ENCODE measurements around the gene FN1.

The FN1 gene

GRCh38 chr2:215418064-215418963, 17.6 kb downstream of the FN1 start:
- H3K18ac ChIP-seq (ENCODE audit: low read length) = no peak overlapping the region
- peaks cover 0 to 1% of the 10 kb centered on the region in 2 donors for H3K9me3 ChIP-seq (replicated peaks in 1 of 2; ENCODE audit: control insufficient read depth in 2 of 2, insufficient read depth in 1 of 2, low read depth in 1 of 2, low read length in 2 of 2)
- no peak overlapping the region for H3K27ac ChIP-seq (replicated peaks; ENCODE audit: low read length)
- H2BK5ac ChIP-seq (ENCODE audit: low read length) = no peak overlapping the region
- H2BK15ac ChIP-seq (ENCODE audit: low read length) = no peak overlapping the region
- WGBS, 2 donors (ENCODE audit: extremely low coverage in 2 of 2, insufficient read length in 2 of 2, insufficient replicate concordance in 1 of 2) = no CpG with 5 or more reads among the region's 3 CpGs
- no peak overlapping the region for H3K14ac ChIP-seq (ENCODE audit: low read length)
- no peak overlapping the region for H4K8ac ChIP-seq (ENCODE audit: low read depth, low read length)
- H3K4ac ChIP-seq (ENCODE audit: low read length) = no peak overlapping the region
- H2BK12ac ChIP-seq (ENCODE audit: low read length) = no peak overlapping the region
- H4K91ac ChIP-seq (ENCODE audit: low read depth, low read length, poor library complexity) = no peak overlapping the region
- DNase-seq (ENCODE audit: low spot score) = no peak
- H3K9ac ChIP-seq (ENCODE audit: low read depth, low read length, poor library complexity) = no peak overlapping the region
- H2BK120ac ChIP-seq (ENCODE audit: low read depth, low read length) = no peak overlapping the region
- no peaks in the 10 kb centered on the region for H3K27me3 ChIP-seq (ENCODE audit: control insufficient read depth in 3 of 3, insufficient read depth in 3 of 3, low read depth in 1 of 3, low read length in 3 of 3)
- no peaks in the 10 kb centered on the region for H3K79me1 ChIP-seq (ENCODE audit: low read depth, low read length)
- peaks cover 18 to 79% of the 10 kb centered on the region in 2 donors for H3K36me3 ChIP-seq (replicated peaks in 1 of 2; ENCODE audit: control insufficient read depth in 2 of 2, insufficient read depth in 2 of 2, low read length in 2 of 2)
- no peak overlapping the region for H3K4me2 ChIP-seq (ENCODE audit: insufficient read depth, low read length, poor library complexity, severe bottlenecking)
- no peak overlapping the region for H3K23ac ChIP-seq (ENCODE audit: low read depth, low read length, poor library complexity)
- H3K4me3 ChIP-seq (ENCODE audit: low read length in 2 of 2) = no peak overlapping the region
- no peak overlapping the region for H2AK5ac ChIP-seq (ENCODE audit: low read depth, low read length)
- H3K4me1 ChIP-seq (ENCODE audit: control insufficient read depth in 2 of 2, insufficient read depth in 1 of 2, low read depth in 1 of 2, low read length in 2 of 2) = no peaks in the 10 kb centered on the region
- H2AFZ ChIP-seq (ENCODE audit: low read length) = no peak overlapping the region

GRCh38 chr2:215417400-215417951, 18.4 kb downstream of the FN1 start:
- H2AFZ ChIP-seq (ENCODE audit: low read length) = no peak overlapping the region
- no peak overlapping the region for H4K91ac ChIP-seq (ENCODE audit: low read depth, low read length, poor library complexity)
- no peak overlapping the region for H3K4me3 ChIP-seq (ENCODE audit: low read length in 2 of 2)
- peaks cover 15 to 78% of the 10 kb centered on the region in 2 donors for H3K36me3 ChIP-seq (replicated peaks in 1 of 2; ENCODE audit: control insufficient read depth in 2 of 2, insufficient read depth in 2 of 2, low read length in 2 of 2)
- H2BK5ac ChIP-seq (ENCODE audit: low read length) = no peak overlapping the region
- H3K27me3 ChIP-seq (ENCODE audit: control insufficient read depth in 3 of 3, insufficient read depth in 3 of 3, low read depth in 1 of 3, low read length in 3 of 3) = no peaks in the 10 kb centered on the region
- H3K27ac ChIP-seq (replicated peaks; ENCODE audit: low read length) = no peak overlapping the region
- DNase-seq (ENCODE audit: low spot score) = no peak
- H3K4ac ChIP-seq (ENCODE audit: low read length) = no peak overlapping the region
- H2BK15ac ChIP-seq (ENCODE audit: low read length) = no peak overlapping the region
- H3K14ac ChIP-seq (ENCODE audit: low read length) = no peak overlapping the region
- H2BK12ac ChIP-seq (ENCODE audit: low read length) = no peak overlapping the region
- peaks cover 0 to 1% of the 10 kb centered on the region in 2 donors for H3K9me3 ChIP-seq (replicated peaks in 1 of 2; ENCODE audit: control insufficient read depth in 2 of 2, insufficient read depth in 1 of 2, low read depth in 1 of 2, low read length in 2 of 2)
- no peaks in the 10 kb centered on the region for H3K4me1 ChIP-seq (ENCODE audit: control insufficient read depth in 2 of 2, insufficient read depth in 1 of 2, low read depth in 1 of 2, low read length in 2 of 2)
- no peaks in the 10 kb centered on the region for H3K79me1 ChIP-seq (ENCODE audit: low read depth, low read length)
- H4K8ac ChIP-seq (ENCODE audit: low read depth, low read length) = no peak overlapping the region
- no peak overlapping the region for H2BK120ac ChIP-seq (ENCODE audit: low read depth, low read length)
- no peak overlapping the region for H2AK5ac ChIP-seq (ENCODE audit: low read depth, low read length)
- H3K18ac ChIP-seq (ENCODE audit: low read length) = no peak overlapping the region
- H3K9ac ChIP-seq (ENCODE audit: low read depth, low read length, poor library complexity) = no peak overlapping the region
- no CpG with 5 or more reads among the region's 4 CpGs for WGBS, 2 donors (ENCODE audit: extremely low coverage in 2 of 2, insufficient read length in 2 of 2, insufficient replicate concordance in 1 of 2)
- no peak overlapping the region for H3K23ac ChIP-seq (ENCODE audit: low read depth, low read length, poor library complexity)
- H3K4me2 ChIP-seq (ENCODE audit: insufficient read depth, low read length, poor library complexity, severe bottlenecking) = no peak overlapping the region

- Histone ChIP-seq H2AFZ (ENCODE audit: low read length) (no peak overlapping the region), H3K23ac (ENCODE audit: low read depth, low read length, poor library complexity) (no peak overlapping the region), H3K36me3 (replicated peaks in 1 of 2; ENCODE audit: control insufficient read depth in 2 of 2, insufficient read depth in 2 of 2, low read length in 2 of 2) (peaks cover 10 to 76% of the 10 kb centered on the region in 2 donors), H4K8ac (ENCODE audit: low read depth, low read length) (no peak overlapping the region), H2BK15ac (ENCODE audit: low read length) (no peak overlapping the region), H2AK5ac (ENCODE audit: low read depth, low read length) (no peak overlapping the region), H3K14ac (ENCODE audit: low read length) (no peak overlapping the region), H2BK120ac (ENCODE audit: low read depth, low read length) (no peak overlapping the region), H3K79me1 (ENCODE audit: low read depth, low read length) (no peaks in the 10 kb centered on the region), H3K4me2 (ENCODE audit: insufficient read depth, low read length, poor library complexity, severe bottlenecking) (no peak overlapping the region), H3K18ac (ENCODE audit: low read length) (no peak overlapping the region), H4K91ac (ENCODE audit: low read depth, low read length, poor library complexity) (no peak overlapping the region), H3K4me3 (ENCODE audit: low read length in 2 of 2) (no peak overlapping the region), H2BK5ac (ENCODE audit: low read length) (no peak overlapping the region), H3K9me3 (replicated peaks in 1 of 2; ENCODE audit: control insufficient read depth in 2 of 2, insufficient read depth in 1 of 2, low read depth in 1 of 2, low read length in 2 of 2) (peaks cover 0 to 1% of the 10 kb centered on the region in 2 donors), H2BK12ac (ENCODE audit: low read length) (no peak overlapping the region), H3K27ac (replicated peaks; ENCODE audit: low read length) (no peak overlapping the region), H3K9ac (ENCODE audit: low read depth, low read length, poor library complexity) (no peak overlapping the region), H3K4me1 (ENCODE audit: control insufficient read depth in 2 of 2, insufficient read depth in 1 of 2, low read depth in 1 of 2, low read length in 2 of 2) (no peaks in the 10 kb centered on the region), H3K4ac (ENCODE audit: low read length) (no peak overlapping the region), H3K27me3 (ENCODE audit: control insufficient read depth in 3 of 3, insufficient read depth in 3 of 3, low read depth in 1 of 3, low read length in 3 of 3) (no peaks in the 10 kb centered on the region)
- no CpG with 5 or more reads among the region's 2 CpGs for WGBS, 2 donors (ENCODE audit: extremely low coverage in 2 of 2, insufficient read length in 2 of 2, insufficient replicate concordance in 1 of 2)
- DNase-seq (ENCODE audit: low spot score) = no peak
Observed at GRCh38 chr2:215416656-215417055, 19.2 kb downstream of the FN1 start.

- peaks cover 10 to 73% of the 10 kb centered on the region in 2 donors for H3K36me3 ChIP-seq (replicated peaks in 1 of 2; ENCODE audit: control insufficient read depth in 2 of 2, insufficient read depth in 2 of 2, low read length in 2 of 2)
- WGBS, 2 donors (ENCODE audit: extremely low coverage in 2 of 2, insufficient read length in 2 of 2, insufficient replicate concordance in 1 of 2) = no CpG with 5 or more reads among the region's 1 CpG
Observed at GRCh38 chr2:215415820-215416577, 19.9 kb downstream of the FN1 start.

More at GRCh38 chr2:215415820-215416577, 19.9 kb downstream of the FN1 start:
- Histone ChIP-seq H3K9me3 (replicated peaks in 1 of 2; ENCODE audit: control insufficient read depth in 2 of 2, insufficient read depth in 1 of 2, low read depth in 1 of 2, low read length in 2 of 2) (peaks cover 0 to 1% of the 10 kb centered on the region in 2 donors), H3K4me2 (ENCODE audit: insufficient read depth, low read length, poor library complexity, severe bottlenecking) (no peak overlapping the region), H2BK120ac (ENCODE audit: low read depth, low read length) (no peak overlapping the region), H3K14ac (ENCODE audit: low read length) (no peak overlapping the region), H3K79me1 (ENCODE audit: low read depth, low read length) (no peaks in the 10 kb centered on the region), H4K91ac (ENCODE audit: low read depth, low read length, poor library complexity) (no peak overlapping the region), H3K9ac (ENCODE audit: low read depth, low read length, poor library complexity) (no peak overlapping the region), H3K4me1 (ENCODE audit: control insufficient read depth in 2 of 2, insufficient read depth in 1 of 2, low read depth in 1 of 2, low read length in 2 of 2) (no peaks in the 10 kb centered on the region), H3K27me3 (ENCODE audit: control insufficient read depth in 3 of 3, insufficient read depth in 3 of 3, low read depth in 1 of 3, low read length in 3 of 3) (no peaks in the 10 kb centered on the region), H2BK15ac (ENCODE audit: low read length) (no peak overlapping the region), H3K27ac (replicated peaks; ENCODE audit: low read length) (no peak overlapping the region), H3K18ac (ENCODE audit: low read length) (no peak overlapping the region), H4K8ac (ENCODE audit: low read depth, low read length) (no peak overlapping the region), H3K23ac (ENCODE audit: low read depth, low read length, poor library complexity) (no peak overlapping the region), H2AFZ (ENCODE audit: low read length) (no peak overlapping the region), H2BK12ac (ENCODE audit: low read length) (no peak overlapping the region), H3K4ac (ENCODE audit: low read length) (no peak overlapping the region), H2BK5ac (ENCODE audit: low read length) (no peak overlapping the region), H2AK5ac (ENCODE audit: low read depth, low read length) (no peak overlapping the region), H3K4me3 (ENCODE audit: low read length in 2 of 2) (no peak overlapping the region)
- no peak for DNase-seq (ENCODE audit: low spot score)

All from neuronal stem cell (in vitro differentiated cells).